HL-60 (cell line): Measurements from ENCODE around the gene RPL35.

Experiments used
- DNase-seq, 2 experiments: peaks; one replicate each; pipeline ENCODE4 v3.0.0-alpha.2; 2010 to 2020; ENCODE audit warnings: low read depth in 1 of 2, low spot score in 1 of 2
- H3K27ac ChIP-seq: fragments of 250-450 bp; sonication (Bioruptor Pico); replicated peaks from 2 replicates; pipeline ENCODE4 v1.5.1; 2020; ENCODE audit warnings: mild to moderate bottlenecking, moderate library complexity
- H3K27me3 ChIP-seq: fragments of 250-450 bp; sonication (Bioruptor Pico); 2 replicates; pipeline ENCODE4 v1.5.1; 2021; ENCODE audit warnings: mild to moderate bottlenecking, moderate library complexity; ENCODE audit not compliant: insufficient read depth, poor library complexity, severe bottlenecking
- H3K4me3 ChIP-seq: replicated peaks from 2 replicates; pipeline ENCODE4 v1.5.1; 2011; ENCODE audit warnings: mild to moderate bottlenecking, control low read depth, low read length; ENCODE audit not compliant: insufficient read depth
- CTCF ChIP-seq: IDR thresholded peaks from one replicate; pipeline ENCODE4 v1.5.1; 2011; ENCODE audit warnings: low read length, control low read depth, inconsistent platforms; ENCODE audit not compliant: insufficient read depth
- GABPA ChIP-seq: IDR thresholded peaks from 2 replicates; pipeline ENCODE4 v1.6.1; 2012; ENCODE audit warnings: low read depth
- POLR2AphosphoS5 ChIP-seq: IDR thresholded peaks from 2 replicates; pipeline ENCODE4 v1.6.1; 2012; ENCODE audit warnings: low read depth
- REST ChIP-seq: IDR thresholded peaks from 2 replicates; pipeline ENCODE4 v1.6.1; 2012; ENCODE audit warnings: low read depth; ENCODE audit not compliant: insufficient replicate concordance
- SPI1 ChIP-seq: IDR thresholded peaks from 2 replicates; pipeline ENCODE4 v1.6.1; 2012; ENCODE audit warnings: low read depth, mild to moderate bottlenecking, borderline replicate concordance

RPL35 gene

GRCh38 chr9:124834591-124834990 lies 27.2 kb downstream of the RPL35 start:
- no peak for TF ChIP-seq GABPA
- no peak for TF ChIP-seq SPI1
- no peak for TF ChIP-seq CTCF
- TF ChIP-seq REST, result no peak
- TF ChIP-seq POLR2AphosphoS5, result no peak
- no peak overlapping the region for H3K4me3 ChIP-seq
- H3K27me3 ChIP-seq, result peaks cover 2% of the 10 kb centered on the region
- no peak overlapping the region for H3K27ac ChIP-seq
- no peak for DNase-seq

GRCh38 chr9:124831642-124832364 lies 30.0 kb downstream of the RPL35 start:
- no peak overlapping the region for H3K4me3 ChIP-seq
- TF ChIP-seq REST (no peak), POLR2AphosphoS5 (no peak), GABPA (no peak), SPI1 (no peak), CTCF (no peak)
- H3K27me3 ChIP-seq, result no peaks in the 10 kb centered on the region
- no peak for DNase-seq
- no peak overlapping the region; the same call in 1 of the 2 replicates for H3K27ac ChIP-seq

GRCh38 chr9:124830593-124830992 lies 31.2 kb downstream of the RPL35 start:
- TF ChIP-seq CTCF (no peak), REST (no peak), SPI1 (no peak), GABPA (no peak), POLR2AphosphoS5 (no peak)
- H3K4me3 ChIP-seq, result no peak overlapping the region
- no peaks in the 10 kb centered on the region for H3K27me3 ChIP-seq
- no peak for DNase-seq
- no peak overlapping the region for H3K27ac ChIP-seq
